ENCODE data around the gene BCLAF3.

The BCLAF3 gene

DNA sequence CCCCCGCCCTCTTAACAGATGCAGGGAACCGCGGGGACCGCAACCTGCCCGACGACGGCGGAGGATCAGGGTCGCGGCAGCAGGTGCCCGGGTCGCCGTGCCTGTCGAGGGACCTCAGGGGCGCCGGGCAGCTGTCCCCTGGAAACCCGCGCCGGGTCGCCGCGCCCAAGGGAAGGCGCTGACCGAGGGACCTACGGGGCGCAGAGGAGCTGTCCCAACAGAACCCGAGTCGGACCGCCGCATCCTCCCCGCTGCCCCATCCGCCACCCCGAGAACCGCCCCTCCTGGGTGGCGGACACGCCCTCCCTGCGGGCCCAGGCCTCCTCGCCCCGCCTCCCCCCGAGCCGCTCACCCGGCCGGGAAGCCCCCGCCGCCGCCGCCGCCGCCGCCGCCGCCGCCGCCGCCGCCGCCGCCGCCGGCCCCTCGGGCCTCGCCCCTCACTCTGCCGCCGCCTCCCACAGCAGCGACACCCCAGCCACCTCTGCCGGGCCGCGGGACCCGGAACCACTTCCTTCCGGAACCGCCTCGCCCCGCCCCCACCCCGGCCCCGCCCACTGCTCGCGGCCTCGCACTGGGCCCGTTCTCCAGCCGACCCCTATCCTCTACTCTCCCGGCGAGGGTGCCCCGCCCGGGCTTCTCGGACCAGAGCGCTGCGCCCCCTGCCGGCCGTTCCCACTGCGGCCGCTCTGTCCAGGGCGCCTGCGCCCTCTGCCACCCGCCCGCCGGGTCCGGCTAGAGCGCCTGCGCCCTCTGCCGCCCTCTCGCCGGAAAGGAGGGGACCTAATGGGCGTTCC lies at the start of gene BCLAF3:
Gene BCLAF3, minus strand, starts transcription at position 506 of the 794 bp plus-strand sequence. CDS start 20,797 bp downstream, outside the sequence.
- ATAC-seq (replicated peaks), result peak; percentile 94 to 97
- Mint-ChIP-seq H3K4me1 (peaks cover 13 to 15% of the 10 kb centered on the region in 2 donors), H3K27ac (peak within 1 kb of the TSS; percentile 91), H3K27me3 (peaks cover 0 to 4% of the 10 kb centered on the region in 2 donors), H3K36me3 (peaks cover under 1 to 10% of the 10 kb centered on the region in 2 donors), H3K9me3 (peaks cover 0 to 4% of the 10 kb centered on the region in 2 donors), H3K4me3 (peak within 1 kb of the TSS; percentile 85 to 91)
- DNase-seq, result peak; percentile 86

DNA sequence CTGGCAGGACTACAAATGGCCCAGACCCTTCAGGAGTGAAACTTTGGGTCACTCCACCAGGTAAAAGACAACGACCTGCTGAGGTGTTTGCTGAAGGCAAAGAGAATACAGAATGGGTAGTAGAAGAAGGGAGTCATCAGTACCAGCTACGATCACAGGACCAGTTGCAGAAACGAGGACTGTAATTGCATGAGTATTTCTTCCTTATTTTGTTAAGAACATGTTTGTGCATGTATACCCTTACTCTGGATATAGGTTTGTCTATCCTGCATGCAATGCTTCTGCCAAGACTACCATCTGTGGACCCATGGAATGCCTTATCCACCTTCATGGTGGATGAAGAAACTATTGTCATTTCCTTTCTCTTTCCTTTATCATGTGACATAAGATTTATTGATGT lies 48.1 kb upstream of the BCLAF3 start:
- no peak for DNase-seq
- Mint-ChIP-seq H3K4me3 (no peak overlapping the region), H3K9me3 (no peaks in the 10 kb centered on the region), H3K4me1 (no peaks in the 10 kb centered on the region), H3K27me3 (peaks cover 0 to 5% of the 10 kb centered on the region in 2 donors), H3K36me3 (peaks cover 0 to 22% of the 10 kb centered on the region in 2 donors), H3K27ac (no peak overlapping the region)
- ATAC-seq (replicated peaks), result no peak

DNA sequence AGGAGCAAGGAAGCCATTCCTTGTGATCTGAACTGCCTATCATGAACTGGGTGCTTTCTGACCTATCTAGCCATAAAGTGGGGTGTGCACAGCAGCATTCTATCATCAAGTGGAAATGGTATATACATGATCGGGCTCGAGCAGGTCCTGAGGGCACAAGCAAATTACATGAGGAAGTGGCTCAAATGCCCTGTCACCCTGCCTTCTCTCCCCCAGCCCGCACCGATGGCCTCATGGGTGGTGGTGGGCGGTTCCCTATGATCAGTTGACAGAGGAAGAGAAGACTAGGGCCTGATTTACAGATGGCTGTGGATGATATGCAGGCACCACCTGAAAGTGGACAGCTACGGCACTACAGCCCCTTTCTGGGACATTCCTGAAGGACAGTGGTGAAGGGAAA lies 46.3 kb upstream of the BCLAF3 start:
- no peak for DNase-seq
- no peaks in the 10 kb centered on the region for H3K4me1 Mint-ChIP-seq
- H3K27me3 Mint-ChIP-seq, result peaks cover 0 to 5% of the 10 kb centered on the region in 2 donors
- no peak overlapping the region for H3K27ac Mint-ChIP-seq
- peak in 1 of 2 donors; percentile 57 for ATAC-seq (replicated peaks)
- H3K4me3 Mint-ChIP-seq, result no peak overlapping the region
- H3K9me3 Mint-ChIP-seq, result no peaks in the 10 kb centered on the region
- peaks cover 0 to 10% of the 10 kb centered on the region in 2 donors for H3K36me3 Mint-ChIP-seq

DNA sequence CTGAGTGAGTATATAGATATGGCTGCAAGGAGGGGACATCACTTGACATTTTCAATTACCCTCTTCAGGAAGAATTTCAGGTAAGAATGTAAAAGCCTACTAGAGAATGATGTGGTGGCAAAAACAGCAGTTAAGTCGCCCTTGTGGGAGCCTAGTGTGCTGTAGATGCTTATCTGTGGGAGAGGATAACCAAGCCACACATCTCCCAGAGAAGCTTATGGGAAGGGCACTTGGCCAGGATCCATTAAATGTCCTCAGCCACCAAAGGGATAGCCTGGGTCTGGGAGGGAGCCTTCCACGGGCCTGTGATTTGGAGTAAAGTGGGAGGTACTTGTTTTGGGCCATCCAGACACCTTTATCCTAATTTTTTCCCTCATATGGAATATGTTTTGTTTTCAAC lies 41.3 kb upstream of the BCLAF3 start:
- Mint-ChIP-seq H3K36me3 (no peaks in the 10 kb centered on the region), H3K27me3 (no peaks in the 10 kb centered on the region), H3K27ac (no peak overlapping the region), H3K4me1 (no peaks in the 10 kb centered on the region), H3K4me3 (no peak overlapping the region), H3K9me3 (no peaks in the 10 kb centered on the region)
- DNase-seq, result no peak
- ATAC-seq (replicated peaks), result no peak

DNA sequence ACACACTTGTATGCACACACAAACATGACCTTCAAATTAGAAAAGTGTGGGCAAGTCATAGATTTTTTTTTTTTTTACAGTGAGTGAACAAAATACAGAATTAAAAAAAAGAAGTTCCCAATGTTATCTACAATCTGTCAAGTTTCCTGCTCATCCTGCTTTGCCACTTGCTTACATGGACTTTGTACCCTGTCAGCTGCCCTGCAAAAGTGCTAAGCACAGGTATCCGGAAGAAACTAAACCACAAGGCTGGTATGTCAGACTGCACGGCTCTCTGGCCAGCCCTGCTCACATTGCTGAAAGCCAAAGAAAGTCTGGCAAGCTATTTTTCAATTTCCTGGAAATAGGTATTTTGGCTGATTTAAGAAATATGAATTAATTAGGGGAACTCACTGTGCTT lies 38.9 kb upstream of the BCLAF3 start:
- H3K27me3 Mint-ChIP-seq, result no peaks in the 10 kb centered on the region
- no peak for ATAC-seq (replicated peaks)
- H3K4me3 Mint-ChIP-seq, result no peak overlapping the region
- no peaks in the 10 kb centered on the region for H3K4me1 Mint-ChIP-seq
- H3K36me3 Mint-ChIP-seq, result peaks cover 0 to 7% of the 10 kb centered on the region in 2 donors
- no peak for DNase-seq
- no peaks in the 10 kb centered on the region for H3K9me3 Mint-ChIP-seq
- no peak overlapping the region for H3K27ac Mint-ChIP-seq

DNA sequence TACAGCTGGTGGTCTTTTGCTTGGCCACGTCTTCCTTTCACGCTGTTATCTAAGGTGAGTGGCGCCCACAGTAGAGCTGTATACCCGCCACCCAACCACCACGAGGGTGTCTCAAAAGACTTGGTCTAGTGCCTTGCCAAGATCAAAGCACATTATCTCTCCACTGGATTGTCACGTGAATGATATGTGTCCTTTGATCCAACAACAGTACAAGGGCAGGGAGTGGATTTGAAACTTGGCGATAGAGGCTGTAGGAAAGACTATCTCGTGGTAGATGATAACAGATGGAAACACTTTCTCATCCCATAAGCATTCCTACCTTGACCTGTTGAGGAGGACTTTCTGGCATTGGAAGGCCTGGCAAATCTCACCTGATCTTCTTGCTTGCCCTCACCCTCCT lies 37.7 kb upstream of the BCLAF3 start:
- no peak overlapping the region for H3K4me3 Mint-ChIP-seq
- peaks cover 0 to 8% of the 10 kb centered on the region in 2 donors for H3K36me3 Mint-ChIP-seq
- no peaks in the 10 kb centered on the region for H3K9me3 Mint-ChIP-seq
- no peak for ATAC-seq (replicated peaks)
- DNase-seq, result no peak
- no peaks in the 10 kb centered on the region for H3K27me3 Mint-ChIP-seq
- no peak overlapping the region for H3K27ac Mint-ChIP-seq
- H3K4me1 Mint-ChIP-seq, result no peaks in the 10 kb centered on the region

DNA sequence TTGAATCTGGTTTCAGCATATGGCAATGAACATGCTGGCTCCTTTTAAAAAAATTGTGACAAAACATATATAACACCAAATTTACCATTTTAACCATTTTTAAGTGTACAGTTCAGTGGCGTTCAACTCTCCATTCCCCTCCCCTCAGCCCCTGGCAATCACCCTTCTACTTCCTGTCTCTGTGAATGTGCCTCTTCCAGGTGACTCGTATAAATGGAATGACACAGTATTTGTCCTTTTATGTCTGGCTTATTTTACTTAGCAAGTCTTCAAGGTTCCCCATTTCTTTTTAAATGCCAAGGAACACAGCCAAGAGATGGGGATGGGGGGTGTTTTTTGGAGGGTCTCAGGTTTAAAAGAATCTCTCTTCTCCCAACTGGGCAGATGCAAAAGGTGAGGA lies 35.4 kb upstream of the BCLAF3 start:
- no peaks in the 10 kb centered on the region for H3K4me1 Mint-ChIP-seq
- H3K27ac Mint-ChIP-seq, result no peak overlapping the region
- peaks cover 0 to 7% of the 10 kb centered on the region in 2 donors for H3K27me3 Mint-ChIP-seq
- DNase-seq, result no peak
- H3K4me3 Mint-ChIP-seq, result no peak overlapping the region
- no peaks in the 10 kb centered on the region for H3K9me3 Mint-ChIP-seq
- ATAC-seq (replicated peaks), result no peak
- peaks cover 0 to 19% of the 10 kb centered on the region in 2 donors for H3K36me3 Mint-ChIP-seq

DNA sequence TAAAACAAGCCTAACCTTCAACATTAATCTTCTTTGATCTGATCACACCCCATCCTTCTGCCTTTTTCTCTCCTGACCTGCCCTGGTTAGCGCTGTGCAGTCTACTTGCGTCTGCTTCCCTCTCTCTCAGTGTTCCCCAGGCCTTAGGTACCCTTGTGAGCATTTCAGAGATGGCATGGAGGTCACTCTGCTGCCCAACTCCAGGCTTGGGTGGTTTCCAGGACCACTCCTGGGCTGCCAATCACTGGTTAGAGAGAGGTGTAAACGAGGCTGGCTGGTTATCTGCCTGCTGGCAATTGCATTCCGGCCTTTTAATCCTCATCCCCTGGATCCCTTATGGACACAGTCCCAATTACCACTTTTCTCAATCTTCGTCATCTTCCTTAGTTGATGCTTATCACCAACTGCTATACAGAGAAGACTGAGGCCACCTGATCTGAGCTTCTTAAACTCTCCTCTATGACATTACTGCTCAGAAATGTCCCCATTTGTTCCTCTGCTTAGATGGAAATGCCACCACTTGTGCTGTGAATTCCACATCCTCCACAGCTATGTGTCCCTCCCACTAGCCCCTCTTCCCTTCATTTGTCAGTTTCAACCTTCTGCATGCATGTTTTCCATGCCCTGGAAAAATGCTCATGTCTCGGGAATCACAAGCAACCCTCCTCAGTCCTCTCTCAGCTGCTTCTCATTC lies 29.0 kb upstream of the BCLAF3 start:
- Mint-ChIP-seq H3K36me3 (peaks cover 7 to 36% of the 10 kb centered on the region in 2 donors), H3K27me3 (peaks cover 0 to 7% of the 10 kb centered on the region in 2 donors), H3K9me3 (peaks cover 9 to 16% of the 10 kb centered on the region in 2 donors), H3K27ac (no peak overlapping the region), H3K4me1 (peaks cover 3 to 5% of the 10 kb centered on the region in 2 donors), H3K4me3 (no peak overlapping the region)
- DNase-seq (no peak), ATAC-seq (replicated peaks) (no peak)

DNA sequence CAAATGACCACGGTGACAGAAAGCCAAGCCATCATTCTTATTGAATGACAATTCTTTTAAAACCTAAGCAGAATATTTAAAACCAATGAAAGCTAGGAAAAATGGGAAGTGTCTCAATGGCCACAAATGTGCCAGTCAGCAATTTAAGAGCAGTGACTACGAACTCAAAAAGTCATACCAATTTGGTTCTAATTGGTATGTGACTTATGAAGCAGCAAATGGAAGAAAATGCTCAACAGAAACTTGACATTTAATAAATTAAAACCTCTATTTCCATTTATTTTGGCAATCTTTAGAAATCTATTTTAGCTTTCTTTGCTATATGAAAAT lies 25.7 kb upstream of the BCLAF3 start:
- Mint-ChIP-seq H3K4me3 (no peak overlapping the region), H3K36me3 (peaks cover 7 to 38% of the 10 kb centered on the region in 2 donors), H3K27me3 (no peaks in the 10 kb centered on the region), H3K4me1 (peaks cover 3 to 5% of the 10 kb centered on the region in 2 donors), H3K27ac (no peak overlapping the region), H3K9me3 (peaks cover 9 to 16% of the 10 kb centered on the region in 2 donors)
- ATAC-seq (replicated peaks), result no peak
- DNase-seq, result no peak

DNA sequence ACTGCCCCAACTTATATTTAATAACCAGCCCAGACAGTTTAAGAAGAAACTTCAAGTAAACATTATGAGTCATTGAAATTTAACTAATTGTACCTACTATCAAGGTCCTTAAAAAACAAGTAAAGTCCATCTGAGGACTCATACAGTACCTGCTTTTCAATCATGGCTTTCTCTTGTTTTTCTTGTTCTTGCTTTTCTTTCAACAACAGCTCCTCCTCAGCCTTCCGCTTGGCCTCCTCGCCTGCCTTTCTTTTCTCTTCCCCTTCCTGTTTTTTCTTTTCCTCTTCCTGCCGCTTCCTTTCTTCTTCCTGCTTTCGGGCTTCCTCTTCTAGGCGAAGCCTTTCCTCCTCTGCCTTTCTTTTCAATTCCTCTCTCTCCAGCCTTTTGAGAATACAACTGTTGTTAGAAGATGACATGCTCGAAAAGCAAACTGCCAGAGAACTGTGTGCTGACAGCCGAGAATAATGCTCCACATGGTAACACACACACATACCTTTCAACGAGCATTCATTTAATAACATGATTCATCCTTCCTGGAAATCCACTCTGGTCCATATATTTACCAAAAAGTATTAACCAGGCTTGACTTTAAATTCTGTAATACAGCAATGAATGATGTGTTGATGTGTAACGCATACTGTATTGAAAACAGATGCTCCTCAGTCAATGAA lies 25.2 kb upstream of the BCLAF3 start:
- no peak for ATAC-seq (replicated peaks)
- H3K4me3 Mint-ChIP-seq, result peak overlapping the region in 1 of 2 donors; percentile 47
- H3K4me1 Mint-ChIP-seq, result peaks cover 3 to 5% of the 10 kb centered on the region in 2 donors
- no peaks in the 10 kb centered on the region for H3K27me3 Mint-ChIP-seq
- DNase-seq, result no peak
- H3K27ac Mint-ChIP-seq, result peak overlapping the region; percentile 25
- H3K9me3 Mint-ChIP-seq, result peaks cover 9 to 16% of the 10 kb centered on the region in 2 donors
- peaks cover 7 to 40% of the 10 kb centered on the region in 2 donors for H3K36me3 Mint-ChIP-seq

DNA sequence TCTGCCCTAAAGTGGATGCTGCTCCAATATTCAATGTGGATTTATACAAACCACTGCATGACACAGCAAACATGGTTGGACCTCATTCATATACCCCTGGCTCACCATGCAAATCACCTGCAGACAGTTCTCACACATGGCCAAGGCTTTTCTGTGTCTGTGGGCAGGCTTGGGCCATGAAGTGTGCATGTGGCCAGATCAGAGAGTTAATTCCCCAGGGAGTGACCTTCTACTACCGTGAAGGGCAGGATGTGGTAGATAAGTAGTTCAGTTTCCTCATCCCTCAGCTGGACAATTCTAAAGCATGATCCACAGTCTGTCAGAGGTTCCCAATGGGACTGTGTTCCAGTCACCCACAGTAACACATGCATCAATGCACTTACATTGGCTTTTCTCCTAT lies 24.6 kb upstream of the BCLAF3 start:
- ATAC-seq (replicated peaks) (peak; percentile 64 to 71), DNase-seq (no peak)
- Mint-ChIP-seq H3K36me3 (peaks cover 7 to 44% of the 10 kb centered on the region in 2 donors), H3K4me1 (peaks cover 3 to 5% of the 10 kb centered on the region in 2 donors), H3K4me3 (no peak overlapping the region), H3K27ac (peak overlapping the region; percentile 1), H3K9me3 (peaks cover 9 to 16% of the 10 kb centered on the region in 2 donors), H3K27me3 (no peaks in the 10 kb centered on the region)

DNA sequence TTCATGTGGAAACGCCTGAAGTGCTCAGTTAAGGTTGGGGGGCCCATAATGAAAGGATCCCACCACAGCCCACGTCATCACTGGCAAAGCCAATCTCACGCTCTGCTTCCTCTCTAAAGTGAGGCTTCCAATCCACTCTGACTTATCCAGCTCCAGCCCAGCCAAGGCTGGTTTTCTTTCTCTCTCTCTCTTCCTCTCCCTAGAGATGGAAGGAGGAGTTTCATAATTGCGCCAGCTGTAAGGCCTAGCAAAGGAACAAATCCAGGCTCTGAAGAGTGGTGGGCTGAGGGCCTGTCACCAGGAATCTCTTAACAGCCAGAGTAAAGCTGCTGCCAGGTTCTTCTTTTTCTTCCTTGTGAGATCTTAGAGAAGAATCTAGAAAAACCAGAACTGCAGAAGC lies 20.7 kb upstream of the BCLAF3 start:
- peaks cover 4 to 38% of the 10 kb centered on the region in 2 donors for H3K36me3 Mint-ChIP-seq
- H3K4me1 Mint-ChIP-seq, result peaks cover 3 to 5% of the 10 kb centered on the region in 2 donors
- DNase-seq, result no peak
- no peaks in the 10 kb centered on the region for H3K27me3 Mint-ChIP-seq
- no peak overlapping the region for H3K27ac Mint-ChIP-seq
- H3K4me3 Mint-ChIP-seq, result no peak overlapping the region
- no peak for ATAC-seq (replicated peaks)
- peaks cover 9 to 11% of the 10 kb centered on the region in 2 donors for H3K9me3 Mint-ChIP-seq

DNA sequence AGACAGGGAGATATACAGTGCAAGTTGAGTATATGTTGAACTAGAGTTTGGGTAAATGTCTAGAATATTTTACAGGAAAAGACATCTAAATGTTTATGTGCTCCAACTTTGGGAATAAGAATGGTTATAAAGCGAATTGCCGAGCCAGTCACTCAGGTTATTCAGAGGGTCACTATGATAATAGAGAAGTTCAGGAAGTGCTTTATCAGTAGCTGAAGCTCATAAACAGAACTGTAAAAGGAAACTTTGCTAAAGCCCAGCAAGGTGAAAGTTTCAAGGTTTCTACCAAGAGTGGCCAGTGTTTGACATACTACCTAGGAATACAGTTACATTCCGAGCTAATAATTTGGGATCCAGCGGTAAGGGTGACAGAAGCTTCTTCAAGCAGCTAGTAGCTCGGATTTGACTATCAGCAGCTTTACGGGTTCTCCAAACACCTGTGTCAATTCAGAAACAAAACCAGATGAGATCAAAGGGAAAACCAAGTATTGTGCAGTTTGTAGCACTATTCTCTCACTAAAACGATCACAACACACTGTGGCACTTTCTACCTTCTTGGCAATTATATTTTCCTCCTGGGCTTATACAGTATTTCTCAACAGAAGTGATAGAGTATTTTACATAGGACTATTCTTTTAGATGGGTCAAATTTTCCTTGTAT lies 17.2 kb upstream of the BCLAF3 start:
- no peak overlapping the region for H3K4me3 Mint-ChIP-seq
- H3K36me3 Mint-ChIP-seq, result peaks cover 0 to 15% of the 10 kb centered on the region in 2 donors
- no peaks in the 10 kb centered on the region for H3K4me1 Mint-ChIP-seq
- no peak overlapping the region for H3K27ac Mint-ChIP-seq
- ATAC-seq (replicated peaks), result no peak
- DNase-seq, result no peak
- H3K9me3 Mint-ChIP-seq, result no peaks in the 10 kb centered on the region
- peaks cover 0 to 4% of the 10 kb centered on the region in 2 donors for H3K27me3 Mint-ChIP-seq

DNA sequence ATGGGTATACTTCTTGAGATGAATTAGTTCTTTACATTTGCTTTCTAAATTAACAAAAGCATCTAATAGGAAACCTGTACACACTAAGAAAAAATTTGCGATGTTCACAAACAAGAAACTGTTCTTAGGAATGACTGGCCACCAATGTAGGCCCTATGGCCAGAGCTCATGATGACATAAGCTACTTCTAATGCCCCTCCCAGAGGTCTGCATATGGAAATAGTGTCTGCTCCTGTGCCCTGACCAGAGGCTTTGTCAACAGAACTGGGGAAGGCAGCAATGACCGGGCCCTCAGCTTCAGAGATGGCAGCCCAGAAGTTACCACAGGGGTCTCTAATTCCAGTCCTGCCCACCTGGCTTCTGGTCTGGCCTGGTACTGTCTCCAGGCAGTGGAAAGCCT lies 15.0 kb upstream of the BCLAF3 start:
- Mint-ChIP-seq H3K4me1 (no peaks in the 10 kb centered on the region), H3K27me3 (peaks cover 0 to 4% of the 10 kb centered on the region in 2 donors), H3K27ac (no peak overlapping the region), H3K36me3 (peaks cover 0 to 2% of the 10 kb centered on the region in 2 donors), H3K9me3 (no peaks in the 10 kb centered on the region), H3K4me3 (no peak overlapping the region)
- no peak for ATAC-seq (replicated peaks)
- no peak for DNase-seq

Measured in stimulated activated naive B cell treated with anti-CD40 and anti-IgM and Interleukin-4, amounts not matched to agents 10 μg/mL and 1 μg/mL and 100 μg/mL, for 72 hours (primary cell).